ENCODE data around the gene ZNF768. TPM values are rescaled to one million over a fixed set of nuclear protein-coding genes. Genes with fewer than 3 reads are reported as not detected.

The ZNF768 gene
- total RNA-seq, 1 donor from 2014 or later = 12.9 TPM

DNA sequence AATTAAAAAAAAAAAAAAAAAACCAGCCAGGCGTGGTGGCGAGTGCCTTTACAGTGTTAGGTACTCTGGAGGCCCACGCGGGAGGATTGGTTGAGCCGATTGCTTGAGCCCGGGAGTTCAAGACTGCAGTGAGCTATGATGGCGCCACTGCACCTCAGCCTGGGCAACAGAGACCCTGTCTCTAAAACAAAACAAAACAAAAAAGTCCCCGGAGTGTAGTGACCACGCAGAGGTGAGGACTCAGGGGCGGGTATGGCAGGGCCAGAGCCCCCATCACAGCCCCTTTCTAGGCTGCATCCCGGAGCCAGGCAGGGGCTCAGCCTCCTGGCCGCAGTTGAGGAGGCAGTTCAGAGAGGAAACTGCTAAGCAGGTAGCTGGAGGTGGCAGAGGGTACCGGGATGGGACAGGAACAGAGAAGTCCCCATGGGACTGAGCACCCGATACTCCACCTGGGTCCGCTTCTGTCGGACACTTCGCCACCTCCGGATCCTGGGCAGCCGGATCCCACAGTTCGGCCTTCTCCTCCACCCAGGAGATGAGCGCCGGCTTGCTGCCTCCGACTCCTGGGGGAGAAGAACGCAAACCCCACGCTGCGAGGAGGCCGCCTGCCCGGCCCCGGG is 7.5 kb upstream of the ZNF768 start:
- peaks cover 33% of the 10 kb centered on the region for H3K4me1 Mint-ChIP-seq
- intact Hi-C loops (cut with micrococcal nuclease) = loop anchor here (1.0 to 2.0 kb wide), 4 partner anchors 17 to 125 kb away; partner anchors contain the start of genes DCTPP1, FBRS and ITGAL
- no peaks in the 10 kb centered on the region for H3K9me3 Mint-ChIP-seq
- no peaks in the 10 kb centered on the region for H3K27me3 Mint-ChIP-seq
- peak overlapping the region; percentile 88 for H3K4me3 Mint-ChIP-seq
- DNase-seq = no peak
- peak overlapping the region; percentile 97 for H3K27ac Mint-ChIP-seq
- peaks cover 39% of the 10 kb centered on the region for H3K36me3 Mint-ChIP-seq (ENCODE audit: low read depth)

DNA sequence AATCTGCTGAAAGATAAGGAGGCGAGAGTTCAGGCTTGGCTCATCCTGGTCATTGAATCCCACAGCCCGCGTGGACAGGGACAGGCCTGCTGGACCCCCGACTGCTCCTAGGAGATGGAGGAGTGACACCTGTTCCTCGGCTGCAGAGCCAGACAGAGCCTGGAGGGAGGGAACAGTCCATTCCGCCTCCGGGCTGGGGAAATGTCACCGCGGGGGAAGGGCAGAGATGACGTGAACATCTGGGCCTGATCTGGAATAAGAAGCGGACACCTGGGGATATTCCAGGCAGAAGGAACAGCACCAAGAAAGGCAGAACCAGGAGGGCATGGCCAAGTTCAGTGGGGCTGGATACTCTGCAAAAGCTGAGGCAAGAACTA is 6.8 kb upstream of the ZNF768 start:
- Mint-ChIP-seq H3K36me3 (ENCODE audit: low read depth) (peaks cover 39% of the 10 kb centered on the region), H3K4me3 (peak overlapping the region; percentile 88), H3K4me1 (peaks cover 33% of the 10 kb centered on the region), H3K9me3 (no peaks in the 10 kb centered on the region), H3K27ac (peak overlapping the region; percentile 83), H3K27me3 (no peaks in the 10 kb centered on the region)
- intact Hi-C loops (cut with micrococcal nuclease) = no loop called here
- DNase-seq = no peak

DNA sequence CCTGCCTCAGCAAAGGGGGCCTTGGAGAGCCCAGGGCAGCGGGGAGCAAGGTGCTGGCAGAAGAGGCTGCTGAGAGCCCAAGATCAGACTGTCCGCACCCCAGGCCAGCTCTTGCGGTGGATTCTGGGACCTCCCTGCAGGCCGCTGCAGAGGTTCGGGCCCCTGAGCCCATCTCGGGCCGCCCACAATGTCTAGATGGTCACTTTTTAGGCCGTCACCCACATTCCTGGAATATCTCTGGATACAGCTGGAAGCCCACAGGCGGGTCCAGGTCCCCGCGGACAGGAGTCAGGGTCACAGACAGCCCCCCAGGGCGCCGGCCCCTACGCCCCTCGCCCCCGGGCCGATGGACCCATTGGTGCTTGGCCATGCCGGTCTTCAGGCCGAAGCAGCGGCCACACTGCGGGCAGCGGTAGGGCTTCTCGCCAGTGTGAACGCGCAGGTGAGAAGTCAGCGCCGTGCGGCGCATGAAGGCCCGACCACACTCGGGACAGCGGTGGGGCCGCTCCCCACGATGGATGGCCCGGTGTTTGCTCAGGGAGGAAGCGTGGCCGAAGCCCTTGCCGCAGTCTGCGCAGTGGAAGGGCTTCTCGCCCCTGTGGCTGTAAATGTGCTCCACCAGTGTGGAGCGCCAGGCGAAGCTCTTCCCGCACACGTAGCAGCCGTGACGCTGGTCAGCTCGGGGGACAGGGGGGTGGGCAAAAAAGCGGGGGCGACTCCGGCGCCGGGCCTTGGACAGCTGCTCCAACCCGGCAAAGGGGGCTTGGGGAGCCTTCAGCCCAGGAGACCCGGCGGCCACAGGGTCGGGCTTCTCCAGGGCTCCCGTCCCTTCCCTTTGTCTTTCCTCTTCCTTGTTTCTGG is 6.1 kb upstream of the ZNF768 start:
- intact Hi-C loops (cut with micrococcal nuclease) = no loop called here
- Mint-ChIP-seq H3K27ac (peak overlapping the region; percentile 83), H3K36me3 (ENCODE audit: low read depth) (peaks cover 39% of the 10 kb centered on the region), H3K27me3 (no peaks in the 10 kb centered on the region), H3K4me1 (peaks cover 38% of the 10 kb centered on the region), H3K4me3 (peak overlapping the region; percentile 88), H3K9me3 (no peaks in the 10 kb centered on the region)
- DNase-seq = no peak

DNA sequence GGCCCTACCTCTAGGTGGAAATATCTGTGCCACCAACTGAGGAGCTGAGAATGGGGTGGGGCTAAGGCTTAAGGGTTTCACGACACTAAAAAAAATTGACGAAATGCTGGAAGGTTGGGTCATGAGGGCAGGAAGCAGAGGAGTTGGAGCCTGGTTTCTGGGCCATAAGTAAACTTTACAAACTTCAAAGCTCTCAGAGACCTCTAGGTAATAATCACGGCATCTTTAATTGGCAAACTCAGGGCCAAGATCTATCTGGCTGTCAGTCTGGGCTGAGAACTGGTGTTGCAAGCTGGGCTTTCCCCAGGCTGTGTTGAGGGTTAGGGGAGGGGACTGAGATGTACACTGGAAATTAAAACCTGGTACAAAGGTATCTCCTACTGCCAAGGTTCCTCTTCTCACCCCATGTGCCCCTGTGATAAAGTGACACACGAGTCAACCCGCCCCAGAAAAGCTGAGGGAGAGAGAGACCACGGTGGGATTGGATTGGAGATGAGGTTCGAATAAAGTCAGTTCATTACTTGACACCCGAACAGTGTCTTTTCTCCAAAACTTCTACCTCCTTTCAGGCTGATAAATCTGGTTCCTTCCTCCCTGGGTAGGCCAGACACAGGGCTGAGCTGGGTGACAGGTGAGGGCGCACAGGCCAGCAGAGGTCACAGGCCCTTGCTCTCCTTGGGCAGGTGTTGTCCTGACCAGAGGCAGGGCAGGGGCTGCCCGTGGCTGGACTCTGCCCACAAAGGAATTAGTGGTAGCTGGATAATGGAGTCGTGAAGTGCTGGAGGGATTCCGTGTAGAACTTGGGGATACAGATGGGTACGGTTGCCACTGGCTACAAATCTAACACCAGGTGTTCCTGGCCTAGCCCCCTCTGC is 4.0 kb upstream of the ZNF768 start:
- H3K27ac Mint-ChIP-seq = no peak overlapping the region
- H3K9me3 Mint-ChIP-seq = no peaks in the 10 kb centered on the region
- H3K4me1 Mint-ChIP-seq = peaks cover 32% of the 10 kb centered on the region
- peaks cover 25% of the 10 kb centered on the region for H3K36me3 Mint-ChIP-seq (ENCODE audit: low read depth)
- H3K27me3 Mint-ChIP-seq = no peaks in the 10 kb centered on the region
- intact Hi-C loops (cut with micrococcal nuclease) = no loop called here
- no peak for DNase-seq
- peak overlapping the region; percentile 10 for H3K4me3 Mint-ChIP-seq

DNA sequence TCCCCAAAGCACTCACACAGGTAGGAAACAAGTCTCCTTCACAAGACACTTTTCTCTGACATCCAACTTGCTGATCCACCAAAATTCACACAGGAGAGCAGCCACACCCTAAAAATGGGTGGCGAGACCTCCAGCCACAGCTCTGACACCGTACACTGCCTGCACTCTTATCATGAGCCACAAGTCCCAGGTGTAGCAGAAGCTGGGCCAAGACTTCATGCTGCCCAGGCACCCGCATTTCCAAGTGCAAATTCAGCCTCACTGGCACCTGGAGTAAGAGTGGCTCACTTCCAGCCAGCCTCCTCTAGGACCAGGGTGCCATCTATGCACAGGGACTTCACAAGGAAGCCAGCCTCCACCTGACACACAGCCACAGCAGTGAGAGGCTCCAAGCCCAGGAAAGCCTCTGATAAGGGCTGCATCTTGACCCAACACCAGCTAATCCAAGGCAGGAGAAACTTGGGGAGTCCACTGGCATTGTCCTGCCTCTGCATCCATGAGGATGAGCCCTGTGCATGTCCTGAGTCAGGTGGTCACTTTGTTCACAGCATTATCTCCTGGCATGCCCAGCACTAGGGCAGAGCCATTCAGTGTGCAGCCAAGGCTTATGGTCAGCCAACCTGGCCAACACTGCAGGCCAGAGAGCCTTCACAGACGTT is 2.6 kb upstream of the ZNF768 start:
- Mint-ChIP-seq H3K4me1 (peaks cover 27% of the 10 kb centered on the region), H3K4me3 (no peak overlapping the region), H3K27ac (no peak overlapping the region), H3K9me3 (no peaks in the 10 kb centered on the region), H3K36me3 (ENCODE audit: low read depth) (peaks cover 20% of the 10 kb centered on the region), H3K27me3 (no peaks in the 10 kb centered on the region)
- DNase-seq = no peak
- intact Hi-C loops (cut with micrococcal nuclease) = loop anchor here (5.0 kb wide), 1 partner anchor 157 kb away; the partner anchor contains the start of genes MYL11 and TBC1D10B

DNA sequence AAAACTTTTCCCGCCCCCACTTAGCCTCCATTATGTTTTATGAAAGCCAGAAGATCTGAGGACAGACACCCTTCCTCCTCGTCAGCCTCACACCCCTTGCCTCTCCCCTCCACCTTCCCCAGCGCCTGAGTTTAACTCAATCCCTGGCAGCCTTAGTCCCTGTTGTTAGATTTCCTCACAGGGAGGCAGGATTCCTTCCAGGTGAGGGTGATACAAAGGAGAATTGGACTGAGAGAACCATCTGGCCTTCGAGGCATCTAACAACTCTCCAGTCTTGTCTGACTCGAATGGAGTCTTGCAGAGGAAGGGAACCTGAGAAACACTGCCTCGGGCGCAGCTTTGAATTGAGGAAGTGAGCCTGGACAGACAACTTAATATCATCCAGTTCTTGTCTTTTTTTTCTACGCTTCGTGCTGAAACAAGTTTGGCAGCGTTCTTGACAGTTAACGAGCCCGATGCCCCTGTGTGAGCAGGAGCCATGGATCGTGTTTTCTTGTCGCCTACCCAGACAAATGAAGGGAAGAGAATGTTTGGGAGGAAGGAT is 1.3 kb upstream of the ZNF768 start:
- no peak for DNase-seq
- Mint-ChIP-seq H3K27me3 (no peaks in the 10 kb centered on the region), H3K27ac (peak overlapping the region; percentile 81), H3K9me3 (no peaks in the 10 kb centered on the region), H3K36me3 (ENCODE audit: low read depth) (peaks cover 15% of the 10 kb centered on the region), H3K4me3 (peak overlapping the region; percentile 81), H3K4me1 (peaks cover 23% of the 10 kb centered on the region)
- intact Hi-C loops (cut with micrococcal nuclease) = loop anchor here (1.0 to 5.0 kb wide), 7 partner anchors 8 to 155 kb away; partner anchors contain the start of genes DCTPP1, FBRS, ITGAL and MYL11

DNA sequence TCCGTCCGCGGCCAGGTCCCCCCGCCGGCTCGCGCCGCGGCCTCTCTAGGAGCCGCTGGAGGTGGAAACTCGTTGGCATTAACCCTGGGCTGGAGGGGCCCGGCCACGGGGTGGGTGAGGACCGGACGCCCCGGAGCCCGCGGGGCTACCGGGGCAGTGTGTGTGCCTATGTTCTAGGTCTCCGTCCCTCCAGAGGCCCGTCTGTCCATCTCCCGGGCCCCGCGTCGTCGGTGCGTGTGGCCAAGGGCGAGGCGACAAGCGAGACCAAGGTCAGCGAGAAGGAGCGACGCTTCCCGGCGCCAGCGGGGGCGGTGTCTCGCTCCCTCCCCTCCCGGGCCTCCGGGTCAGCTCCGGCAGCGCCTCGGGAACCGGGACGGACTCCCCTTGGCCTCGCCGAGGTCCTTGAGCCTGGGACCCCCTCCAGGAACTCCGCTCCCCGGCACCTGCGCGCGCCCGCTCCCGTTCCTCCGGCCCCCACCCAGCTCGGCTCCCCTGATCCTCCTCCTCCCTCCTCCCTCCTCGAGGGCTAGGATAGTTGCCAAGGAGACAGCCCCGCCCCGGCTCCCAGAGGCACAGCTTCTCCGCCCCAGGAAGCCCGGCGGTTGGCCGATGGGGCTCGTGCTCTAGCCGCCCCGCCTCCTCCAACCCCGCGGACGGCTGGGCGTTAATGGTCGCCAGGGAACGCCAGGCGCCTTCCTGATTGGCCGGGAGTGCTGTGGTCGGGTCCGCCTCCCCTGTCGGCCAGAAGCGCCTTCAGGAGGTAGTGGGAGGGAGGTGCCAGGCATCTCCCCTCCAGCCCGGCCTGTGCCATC is 663 bp upstream of the ZNF768 start:
- Mint-ChIP-seq H3K27me3 (no peaks in the 10 kb centered on the region), H3K9me3 (no peaks in the 10 kb centered on the region), H3K4me1 (peaks cover 26% of the 10 kb centered on the region), H3K27ac (peak overlapping the region; percentile 81), H3K4me3 (peak overlapping the region; percentile 81), H3K36me3 (ENCODE audit: low read depth) (peaks cover 19% of the 10 kb centered on the region)
- DNase-seq = peak; percentile 98
- intact Hi-C loops (cut with micrococcal nuclease) = loop anchor here (1.0 to 5.0 kb wide), 7 partner anchors 8 to 155 kb away; partner anchors contain the start of genes DCTPP1, FBRS, ITGAL and MYL11

DNA sequence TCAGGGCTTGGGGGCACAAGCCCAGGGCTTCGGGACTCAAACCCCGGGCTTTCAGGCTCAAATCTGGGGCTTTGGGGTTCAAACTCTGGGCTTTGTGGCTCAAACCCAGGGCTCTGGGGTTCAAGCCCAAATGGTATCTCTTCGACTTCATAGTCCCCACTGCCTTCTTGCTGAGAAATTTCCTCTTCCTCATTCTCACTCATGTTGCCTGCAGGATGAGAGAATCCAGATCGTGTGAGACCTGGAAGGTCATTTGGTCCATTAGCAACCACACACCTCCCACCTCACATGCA is 576 bp downstream of the ZNF768 start:
- Mint-ChIP-seq H3K36me3 (ENCODE audit: low read depth) (peaks cover 13% of the 10 kb centered on the region), H3K4me3 (peak overlapping the region; percentile 83), H3K9me3 (no peaks in the 10 kb centered on the region), H3K27me3 (no peaks in the 10 kb centered on the region), H3K27ac (peak overlapping the region; percentile 67), H3K4me1 (peaks cover 25% of the 10 kb centered on the region)
- no peak for DNase-seq
- intact Hi-C loops (cut with micrococcal nuclease) = loop anchor here (2.0 to 5.0 kb wide), 3 partner anchors 43 to 153 kb away; partner anchors contain the start of genes ITGAL, MYL11 and TBC1D10B

DNA sequence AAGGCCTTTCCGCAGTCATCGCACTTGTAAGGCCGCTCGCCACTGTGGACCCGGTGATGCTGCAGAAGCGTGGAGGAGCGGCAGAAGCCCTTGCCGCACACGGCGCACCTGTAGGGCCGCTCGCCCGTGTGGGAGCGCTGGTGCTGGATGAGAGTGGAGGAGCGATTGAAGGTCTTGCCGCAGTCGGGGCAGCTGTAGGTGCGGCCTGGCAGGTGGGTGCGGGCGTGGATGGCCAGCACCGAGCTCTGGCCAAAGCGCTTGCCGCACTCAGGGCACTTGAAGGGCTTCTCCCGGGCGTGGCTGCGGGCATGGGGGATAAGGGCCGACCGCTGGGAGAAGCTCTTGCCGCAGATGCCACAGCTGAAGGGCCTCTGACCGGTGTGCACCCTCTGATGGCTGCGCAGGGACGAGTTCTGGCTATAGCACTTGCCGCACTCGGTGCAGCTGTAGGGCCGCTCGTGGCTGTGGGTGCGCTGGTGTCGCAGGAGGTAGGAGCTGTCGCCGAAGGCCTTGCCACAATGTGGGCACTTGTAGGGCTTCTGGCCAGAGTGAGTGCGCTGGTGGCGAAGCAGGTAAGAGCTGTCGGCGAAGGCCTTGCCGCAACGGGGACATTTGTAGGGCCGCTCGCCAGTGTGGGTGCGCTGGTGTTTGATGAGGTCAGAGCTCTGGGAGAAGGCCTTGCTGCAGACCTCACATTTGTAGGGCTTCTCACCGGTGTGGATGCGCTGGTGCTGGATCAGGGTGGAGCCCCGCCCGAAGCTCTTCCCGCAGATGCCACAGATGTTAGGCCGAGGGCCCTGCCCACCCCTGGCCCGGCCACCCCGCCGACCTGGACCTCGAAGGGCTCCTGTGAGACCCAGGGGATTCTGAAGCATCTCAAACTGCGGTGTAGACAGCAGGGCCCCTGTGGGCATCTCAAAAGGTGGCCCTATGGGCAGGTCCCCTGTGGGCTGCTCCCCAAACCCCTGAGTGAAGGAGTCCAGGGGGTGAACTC is 1.5 kb downstream of the ZNF768 start:
- H3K27ac Mint-ChIP-seq = no peak overlapping the region
- DNase-seq = peak; percentile 64
- intact Hi-C loops (cut with micrococcal nuclease) = loop anchor here (5.0 kb wide), 1 partner anchor 153 kb away; the partner anchor contains the start of genes MYL11 and TBC1D10B
- H3K27me3 Mint-ChIP-seq = no peaks in the 10 kb centered on the region
- peaks cover 15% of the 10 kb centered on the region for H3K36me3 Mint-ChIP-seq (ENCODE audit: low read depth)
- H3K4me3 Mint-ChIP-seq = peak overlapping the region; percentile 53
- H3K9me3 Mint-ChIP-seq = no peaks in the 10 kb centered on the region
- H3K4me1 Mint-ChIP-seq = peaks cover 17% of the 10 kb centered on the region

DNA sequence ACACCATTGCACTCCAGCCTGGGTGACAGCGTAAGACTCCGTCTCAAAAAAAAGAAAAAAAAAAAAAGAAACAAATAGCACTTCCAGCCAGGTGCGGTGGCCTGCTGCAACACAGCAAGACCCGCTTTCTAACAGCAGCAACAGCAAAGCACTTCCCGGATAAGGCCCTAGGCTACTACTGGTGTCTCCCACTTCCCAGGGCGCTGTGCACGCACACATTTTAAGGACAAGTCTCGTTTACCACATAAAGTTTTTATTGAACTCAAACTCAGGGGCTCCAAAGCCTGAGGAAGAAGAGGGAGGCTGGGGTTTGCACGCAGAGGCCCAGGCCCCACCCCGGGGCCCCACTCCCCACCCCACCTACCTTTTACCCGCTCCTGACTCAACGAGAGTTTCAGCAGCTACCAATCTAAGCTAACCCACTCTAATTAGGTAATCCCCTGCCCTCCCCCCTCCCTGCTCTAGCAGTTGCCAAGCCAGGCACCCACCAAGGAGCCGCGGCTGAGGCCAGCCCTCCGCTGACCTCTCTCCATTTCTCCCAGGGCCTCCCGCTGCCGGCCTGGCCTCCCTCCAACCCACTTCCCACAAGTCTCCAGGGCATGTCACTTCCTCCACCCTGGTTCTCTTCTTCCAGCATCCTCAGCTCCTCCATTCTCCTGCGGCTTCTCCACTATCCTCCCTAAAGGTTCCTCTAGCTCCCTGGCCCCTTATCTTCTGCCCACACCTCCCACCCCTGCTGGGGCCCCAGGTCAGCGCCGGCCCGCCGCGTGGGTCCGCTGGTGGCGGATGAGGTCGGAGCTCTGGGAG is 2.4 kb downstream of the ZNF768 start:
- intact Hi-C loops (cut with micrococcal nuclease) = no loop called here
- Mint-ChIP-seq H3K36me3 (ENCODE audit: low read depth) (peaks cover 24% of the 10 kb centered on the region), H3K9me3 (no peaks in the 10 kb centered on the region), H3K27me3 (no peaks in the 10 kb centered on the region), H3K4me3 (no peak overlapping the region), H3K27ac (no peak overlapping the region), H3K4me1 (peaks cover 18% of the 10 kb centered on the region)
- no peak for DNase-seq

Data from activated CD4-positive, alpha-beta T cell treated with anti-CD3 and anti-CD28 coated beads, Interleukin-2, amount 10 ng/mL, durations not matched to agents 24 days and 14 days (primary cell).